Hepatic stellate cell (primary cell): ENCODE data around the gene RAB6C.
"Not testable (repeated sequence)": the region's sequence is repeated elsewhere in the genome, so short reads cannot be mapped to it uniquely, and the experiment has no call there.

Experiments used
- DNase-seq: peaks from one replicate; pipeline ENCODE4 v3.0.0; 2011; ENCODE audit warnings: low spot score

RAB6C gene

GRCh38 chr2:129996657-129997237, 17.3 kb downstream of the RAB6C start:
- DNase-seq, result not testable (repeated sequence)

- DNase-seq, result not testable (repeated sequence)
Observed at GRCh38 chr2:129998771-129999170, 19.3 kb downstream of the RAB6C start.

- DNase-seq, result not testable (repeated sequence)
Observed at GRCh38 chr2:130005862-130006261, 26.4 kb downstream of the RAB6C start.

GRCh38 chr2:130016701-130017100, 37.2 kb downstream of the RAB6C start:
- not testable (repeated sequence) for DNase-seq

GRCh38 chr2:130019402-130019801, 39.9 kb downstream of the RAB6C start:
- DNase-seq, result no peak

GRCh38 chr2:130020069-130020468, 40.6 kb downstream of the RAB6C start:
- not testable (repeated sequence) for DNase-seq

GRCh38 chr2:130025931-130026330, 46.5 kb downstream of the RAB6C start:
- not testable (repeated sequence) for DNase-seq
